ENCODE measurements around the gene CTSE.
A peak's percentile ranks its signal among the peaks of the same experiment; 100 is the strongest.

The CTSE gene

GRCh38 chr1:206050655-206051235, 27.1 kb upstream of the CTSE start:
- DNase-seq (ENCODE audit: low read depth in 1 of 2, low spot score in 1 of 2): peak; percentile 13 to 54

DNA sequence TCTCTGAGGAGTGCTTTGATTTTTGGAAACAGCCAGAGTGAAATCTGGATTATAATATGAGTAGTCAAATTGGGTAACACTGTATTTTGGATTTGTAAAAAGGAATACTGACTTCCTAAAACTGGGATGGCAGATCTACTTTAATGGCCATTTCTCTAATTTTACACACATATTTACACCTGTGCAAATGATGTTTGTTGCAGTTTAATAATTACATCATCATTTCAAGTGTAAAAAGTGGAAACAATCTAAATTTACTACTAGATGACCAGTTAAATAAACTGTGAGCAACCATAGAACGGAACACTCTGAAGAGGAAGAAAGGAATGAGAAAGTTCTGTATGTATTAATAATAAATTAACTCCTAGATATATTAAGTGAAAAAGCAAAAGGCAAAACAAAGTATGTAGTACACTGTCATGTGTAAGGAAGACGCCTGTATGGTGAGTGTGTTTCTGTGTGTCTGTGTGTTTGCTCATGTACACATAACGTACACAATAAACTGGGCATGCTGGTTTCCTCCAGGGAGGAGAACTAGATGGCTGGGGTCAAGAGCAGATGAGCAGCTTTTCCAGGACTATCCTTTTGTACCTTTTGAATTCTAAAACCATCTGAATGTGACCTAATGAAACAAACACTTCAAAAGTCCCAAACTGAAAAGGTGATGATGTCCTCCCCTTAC, 26.4 kb upstream of the CTSE start:
- DNase-seq (ENCODE audit: low read depth in 1 of 2, low spot score in 1 of 2): no peak

DNA sequence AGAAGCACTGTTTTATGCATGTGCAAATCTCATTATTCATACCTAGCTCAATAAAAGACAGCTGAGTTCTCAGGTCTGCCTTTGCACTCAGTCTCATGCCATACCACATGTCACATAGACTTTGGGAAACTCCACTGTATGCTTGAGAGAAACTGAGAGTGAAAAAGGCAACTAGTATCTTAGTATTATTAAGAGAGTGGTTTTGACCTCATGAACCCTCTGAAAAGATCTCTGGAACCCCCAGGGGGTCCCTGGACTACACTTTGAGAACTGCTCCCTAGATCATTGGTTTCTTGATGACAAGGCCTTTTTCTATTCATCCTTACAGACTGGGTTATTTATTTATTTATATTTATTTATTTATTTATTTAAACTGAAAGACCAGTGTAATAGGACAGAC, 25.6 kb upstream of the CTSE start:
- DNase-seq (ENCODE audit: low read depth in 1 of 2, low spot score in 1 of 2): no peak

- DNase-seq (ENCODE audit: low read depth in 1 of 2, low spot score in 1 of 2): no peak
Observed at GRCh38 chr1:206048582-206048981, 24.9 kb upstream of the CTSE start.

DNA sequence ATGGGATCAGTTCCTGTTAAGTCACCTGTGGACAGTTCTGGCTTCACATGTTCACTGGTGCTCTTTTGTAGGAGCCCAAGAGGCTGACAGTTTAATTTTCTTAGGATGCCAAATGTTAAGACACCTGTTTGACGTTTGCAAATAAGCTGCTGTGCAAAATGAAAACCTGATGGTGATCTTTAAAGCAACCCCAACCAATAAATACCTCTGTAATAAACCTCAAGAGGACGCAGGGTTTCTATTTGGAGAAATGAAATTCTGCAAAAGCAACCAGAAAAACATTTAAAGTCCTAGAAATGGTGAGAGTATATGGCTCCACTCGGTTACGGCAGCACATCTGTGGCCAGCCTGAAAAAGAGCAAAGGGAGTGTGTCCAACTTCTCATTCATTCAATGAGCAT, 23.6 kb upstream of the CTSE start:
- DNase-seq (ENCODE audit: low read depth in 1 of 2, low spot score in 1 of 2): no peak

DNA sequence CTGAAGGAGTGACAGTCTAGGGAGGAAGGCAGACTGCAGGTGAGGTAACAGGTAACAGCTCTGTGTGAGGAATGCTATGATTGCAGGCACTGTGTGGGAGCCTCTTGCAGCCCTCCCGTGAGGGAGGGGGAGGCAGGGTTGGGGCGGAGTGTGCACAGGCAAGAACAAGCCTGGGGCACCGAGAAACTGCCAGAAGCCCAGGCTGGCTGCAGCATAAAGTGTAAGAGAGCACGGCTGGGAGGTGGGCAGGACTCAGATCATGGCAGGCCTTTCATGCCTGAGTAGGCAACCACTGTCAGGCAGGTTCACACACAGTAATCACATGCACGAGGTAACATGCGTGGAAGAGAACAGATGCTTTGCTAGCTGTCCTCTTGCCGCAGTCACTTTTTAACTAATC, 17.9 kb upstream of the CTSE start:
- no peak for DNase-seq (ENCODE audit: low read depth in 1 of 2, low spot score in 1 of 2)

DNA sequence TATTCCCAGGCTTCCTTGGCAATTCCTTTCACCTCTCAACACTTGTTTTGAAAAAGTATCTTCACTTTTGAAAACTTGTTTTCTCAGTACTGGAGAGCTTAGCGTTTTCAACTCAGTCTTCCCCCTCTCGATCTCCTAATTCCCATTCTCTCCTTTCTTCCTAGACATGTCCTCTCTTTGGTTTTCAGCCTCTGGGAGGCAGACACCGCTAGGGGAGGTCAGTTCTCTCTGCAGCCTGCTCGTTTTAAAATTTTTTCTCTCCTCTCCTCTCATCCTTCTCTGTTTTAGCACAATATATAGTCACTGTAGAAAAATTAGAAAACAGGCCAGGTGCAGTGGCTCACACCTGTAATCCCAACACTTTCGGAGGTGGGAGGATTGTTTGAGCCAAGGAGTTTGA, 16.6 kb upstream of the CTSE start:
- no peak for DNase-seq (ENCODE audit: low read depth in 1 of 2, low spot score in 1 of 2)

GRCh38 chr1:206039046-206039973, 15.6 kb upstream of the CTSE start:
- DNase-seq (ENCODE audit: low read depth in 1 of 2, low spot score in 1 of 2): no peak

GRCh38 chr1:206037581-206037980, 13.9 kb upstream of the CTSE start:
- DNase-seq (ENCODE audit: low read depth in 1 of 2, low spot score in 1 of 2): no peak

DNA sequence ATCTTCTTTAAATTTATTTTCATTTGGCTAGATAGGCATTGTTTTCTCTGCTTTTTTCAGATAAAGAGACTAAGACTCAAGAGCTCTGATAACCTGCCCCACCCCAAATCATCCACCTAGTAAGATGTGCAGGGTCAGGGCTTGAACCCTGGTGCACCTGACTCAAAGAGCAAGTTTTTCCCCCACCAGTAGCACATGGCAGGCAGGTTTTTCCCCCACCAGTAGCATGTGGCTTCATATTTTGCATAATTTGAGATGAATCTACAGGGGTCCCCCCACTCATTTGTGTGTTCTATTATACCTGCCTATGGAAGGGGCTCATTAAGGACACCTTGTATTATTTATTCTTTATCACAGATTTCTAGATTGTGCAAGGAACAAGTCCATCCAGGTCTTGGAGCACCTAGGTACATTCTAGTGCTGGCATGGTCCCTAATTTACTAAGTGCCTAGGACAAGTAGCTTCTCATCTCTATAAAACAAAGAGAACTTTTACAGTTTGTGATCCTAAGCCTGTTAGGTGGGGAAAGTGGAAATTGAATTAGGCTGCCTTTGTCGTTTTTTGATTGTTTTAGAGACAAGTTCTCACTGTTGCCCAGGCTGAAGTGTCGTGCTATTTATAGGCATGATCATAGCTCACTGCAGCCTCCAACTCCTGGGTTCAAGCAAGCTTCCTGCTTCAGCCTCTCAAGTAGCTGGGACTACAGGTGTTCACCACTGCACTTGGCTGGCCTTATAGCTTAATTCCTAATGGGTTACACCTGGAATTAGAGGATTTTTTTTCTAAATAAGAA, 13.2 kb upstream of the CTSE start:
- DNase-seq (ENCODE audit: low read depth in 1 of 2, low spot score in 1 of 2): no peak

- DNase-seq (ENCODE audit: low read depth in 1 of 2, low spot score in 1 of 2): no peak
Observed at GRCh38 chr1:206035027-206035426, 11.3 kb upstream of the CTSE start.

DNA sequence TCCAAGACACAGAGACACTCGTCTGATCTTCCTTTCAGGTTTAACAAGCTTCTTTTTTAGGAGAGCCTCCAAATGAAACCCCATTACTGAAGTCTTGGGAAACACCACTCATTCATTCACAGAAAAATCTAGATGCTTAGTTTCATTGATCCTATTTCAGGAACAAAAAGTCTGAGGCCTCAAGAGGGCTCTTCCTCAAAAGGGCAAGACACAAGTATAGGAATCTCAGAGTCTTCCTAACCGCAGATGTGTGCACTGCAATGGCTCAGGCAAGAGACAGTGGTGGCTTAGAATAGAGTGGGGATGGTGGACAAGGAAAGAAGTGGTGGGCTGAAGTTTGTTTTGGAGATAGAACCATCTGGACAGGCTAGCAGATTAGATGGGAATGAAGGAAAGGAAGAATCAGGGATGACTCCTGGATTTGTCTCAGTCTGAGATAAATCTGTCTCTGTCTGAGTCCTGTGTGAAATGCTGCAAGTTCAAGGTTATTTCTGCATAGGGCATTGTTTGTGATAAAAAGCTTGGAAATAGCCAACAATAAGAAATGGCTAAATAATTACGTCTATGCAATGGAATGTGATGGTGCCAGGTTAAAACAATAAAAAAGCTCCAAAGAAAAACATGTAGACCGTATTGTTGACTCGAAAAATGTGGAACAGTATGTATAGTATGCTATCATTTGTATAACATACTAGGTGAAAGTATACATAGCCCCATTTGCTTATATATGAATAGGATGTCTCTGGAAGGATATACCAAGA, 8.9 kb upstream of the CTSE start:
- no peak for DNase-seq (ENCODE audit: low read depth in 1 of 2, low spot score in 1 of 2)

DNA sequence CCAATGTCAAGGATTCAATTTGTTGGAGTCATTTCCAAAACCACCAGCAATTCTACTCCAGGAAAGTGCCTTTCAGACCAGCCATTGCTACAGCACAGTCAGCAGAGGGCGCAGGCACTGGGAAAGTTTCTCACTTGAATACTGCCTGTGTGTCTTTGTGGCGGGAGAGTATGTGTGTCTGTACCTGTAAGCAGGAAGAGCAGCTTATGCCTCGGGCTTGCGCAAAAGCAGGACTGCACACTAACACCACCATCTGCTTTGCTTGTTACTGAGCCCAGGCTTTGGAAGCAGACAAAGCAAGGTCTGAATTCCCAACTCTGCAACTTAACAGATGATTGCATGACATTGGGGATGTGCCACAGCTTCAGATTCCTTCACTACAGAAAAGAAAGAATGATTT, 7.0 kb upstream of the CTSE start:
- DNase-seq (ENCODE audit: low read depth in 1 of 2, low spot score in 1 of 2): peak in 1 of 2 donors; percentile 63

GRCh38 chr1:206030191-206030590, 6.5 kb upstream of the CTSE start:
- no peak for DNase-seq (ENCODE audit: low read depth in 1 of 2, low spot score in 1 of 2)

- no peak for DNase-seq (ENCODE audit: low read depth in 1 of 2, low spot score in 1 of 2)
Observed at GRCh38 chr1:206029484-206029883, 5.8 kb upstream of the CTSE start.

DNA sequence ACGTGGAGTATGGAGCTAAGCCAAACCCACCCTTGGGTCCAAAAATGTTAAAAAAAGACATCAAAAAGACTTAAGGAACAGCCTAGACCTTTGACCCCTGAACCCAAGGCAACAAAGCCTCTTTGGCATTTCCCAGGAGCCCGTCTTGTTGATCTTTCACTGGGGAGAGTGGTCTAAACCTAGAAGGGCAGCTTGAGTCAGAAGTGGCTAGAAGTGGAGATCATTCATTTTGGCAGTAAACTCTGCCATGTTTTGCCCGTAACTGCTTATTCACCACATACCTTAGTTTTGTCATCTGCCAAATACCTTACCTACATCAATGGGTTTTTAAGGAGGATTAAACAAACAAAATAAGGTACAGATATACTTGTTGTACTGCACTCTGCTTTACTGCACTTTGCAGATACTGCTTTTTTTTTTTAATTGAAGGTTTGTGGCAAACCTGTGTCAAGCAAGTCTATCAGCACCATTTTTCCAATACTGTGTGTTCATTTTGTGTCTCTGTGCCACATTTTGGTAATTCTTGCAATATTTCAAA, 1.7 kb upstream of the CTSE start:
- no peak for DNase-seq (ENCODE audit: low read depth in 1 of 2, low spot score in 1 of 2)

GRCh38 chr1:206022766-206023165, 929 bp downstream of the CTSE start:
- no peak for DNase-seq (ENCODE audit: low read depth in 1 of 2, low spot score in 1 of 2)

DNA sequence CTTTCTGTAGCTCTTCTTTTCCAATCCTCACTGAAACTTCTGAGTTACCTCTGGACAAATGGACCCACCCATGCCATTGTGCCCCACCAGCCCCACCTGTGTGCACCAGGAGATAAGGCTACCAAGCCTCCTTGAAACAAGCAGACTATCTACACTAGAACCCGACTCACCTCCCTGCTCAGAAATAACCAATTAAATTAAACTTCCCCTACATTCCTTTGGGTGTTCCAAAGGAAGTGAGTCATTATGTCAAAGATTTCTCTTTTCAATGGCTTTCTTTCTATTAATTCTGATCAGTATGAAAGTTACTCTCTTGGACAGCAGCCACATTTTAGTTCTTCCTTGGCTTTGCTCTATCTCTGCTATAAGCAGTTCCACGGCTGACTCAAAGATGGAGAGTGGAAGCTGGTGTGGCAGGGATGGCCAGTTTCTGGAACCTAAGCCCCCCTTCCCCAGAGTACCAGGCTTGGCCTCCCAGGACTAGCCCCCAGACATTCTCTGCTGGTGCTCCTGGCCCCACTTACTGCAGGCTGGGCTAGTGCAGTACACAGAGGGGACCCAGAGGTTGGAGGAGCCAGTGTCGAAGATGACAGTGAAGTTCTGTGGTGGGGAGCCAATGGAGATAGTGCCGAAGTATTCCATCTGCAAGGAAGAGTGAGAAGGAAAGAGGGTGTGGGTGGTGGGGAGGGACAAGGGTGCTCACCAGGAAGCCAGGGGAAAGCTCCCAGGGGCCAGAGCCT, 1.9 kb downstream of the CTSE start:
- DNase-seq (ENCODE audit: low read depth in 1 of 2, low spot score in 1 of 2): no peak

DNA sequence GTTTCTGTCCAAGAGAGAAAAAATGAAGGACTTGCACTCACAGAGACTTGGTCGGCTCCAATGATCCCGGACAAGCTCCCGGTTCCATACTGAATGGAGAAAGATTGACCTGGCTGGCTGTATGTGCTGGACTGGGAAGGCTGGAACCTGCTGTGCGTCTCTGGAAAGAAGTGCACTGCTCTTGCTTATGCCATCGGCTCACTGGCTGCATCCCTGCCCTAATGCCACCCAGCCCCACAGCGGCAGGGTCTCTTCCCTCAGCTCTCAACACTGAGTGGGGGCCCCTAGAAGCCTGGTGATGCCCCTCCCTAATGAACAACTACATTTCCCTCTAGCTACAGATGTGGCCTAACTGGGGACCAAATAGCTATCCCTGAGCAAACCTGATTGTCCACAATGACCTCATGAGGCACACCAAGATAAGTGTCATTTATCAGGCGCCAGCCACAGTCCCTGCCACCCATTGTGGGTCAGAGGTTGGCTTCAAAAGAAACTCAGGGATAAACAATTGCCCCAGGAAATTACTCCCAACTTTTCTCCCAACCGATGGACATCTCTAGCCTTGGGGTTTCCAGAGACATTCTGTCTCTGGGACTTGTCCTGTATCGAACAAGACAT, 2.6 kb downstream of the CTSE start:
- no peak for DNase-seq (ENCODE audit: low read depth in 1 of 2, low spot score in 1 of 2)
